Kidney epithelial cell (primary cell): ENCODE results near the gene MTF2. TPM values are rescaled to one million over a fixed set of nuclear protein-coding genes. Genes with fewer than 3 reads are reported as not detected.

Source experiments
- DNase-seq: peaks from one replicate; pipeline ENCODE4 v3.0.0-alpha.2; 2010; ENCODE audit warnings: low read depth
- H3K27me3 ChIP-seq: 2 replicates; pipeline ENCODE4 v1.6.0; 2011; ENCODE audit warnings: low read length; ENCODE audit not compliant: control insufficient read depth, insufficient read depth
- H3K36me3 ChIP-seq: 2 replicates; pipeline ENCODE4 v1.5.1; 2011; ENCODE audit warnings: low read length; ENCODE audit not compliant: control insufficient read depth, insufficient read depth
- H3K4me3 ChIP-seq: 2 replicates; pipeline ENCODE4 v1.5.1; 2011; ENCODE audit warnings: low read depth, mild to moderate bottlenecking, control low read depth, low read length
- total RNA-seq: library from RNA; depleted of rRNA; stranded (reverse); fragments of >200 nt; gene quantifications from 2 replicates; pipeline ENCODE4 v1.2.3, GENCODE V29; 2015
- TF ChIP-seq, protein P1 (sequence below): IDR thresholded peaks from 2 replicates; pipeline ENCODE4 v1.5.1; 2011; ENCODE audit warnings: mild to moderate bottlenecking, moderate library complexity, low read length, control low read depth, inconsistent platforms; ENCODE audit not compliant: insufficient read depth, poor library complexity, severe bottlenecking

Gene MTF2
- total RNA-seq, 1 donor from 2014 or later: 18.1 TPM

GRCh38 chr1:93113127-93113526 lies 34.0 kb downstream of the MTF2 start:
- Histone ChIP-seq H3K27me3 (no peaks in the 10 kb centered on the region), H3K36me3 (no peaks in the 10 kb centered on the region), H3K4me3 (no peak overlapping the region)
- DNase-seq: no peak
- TF ChIP-seq, protein P1, sequence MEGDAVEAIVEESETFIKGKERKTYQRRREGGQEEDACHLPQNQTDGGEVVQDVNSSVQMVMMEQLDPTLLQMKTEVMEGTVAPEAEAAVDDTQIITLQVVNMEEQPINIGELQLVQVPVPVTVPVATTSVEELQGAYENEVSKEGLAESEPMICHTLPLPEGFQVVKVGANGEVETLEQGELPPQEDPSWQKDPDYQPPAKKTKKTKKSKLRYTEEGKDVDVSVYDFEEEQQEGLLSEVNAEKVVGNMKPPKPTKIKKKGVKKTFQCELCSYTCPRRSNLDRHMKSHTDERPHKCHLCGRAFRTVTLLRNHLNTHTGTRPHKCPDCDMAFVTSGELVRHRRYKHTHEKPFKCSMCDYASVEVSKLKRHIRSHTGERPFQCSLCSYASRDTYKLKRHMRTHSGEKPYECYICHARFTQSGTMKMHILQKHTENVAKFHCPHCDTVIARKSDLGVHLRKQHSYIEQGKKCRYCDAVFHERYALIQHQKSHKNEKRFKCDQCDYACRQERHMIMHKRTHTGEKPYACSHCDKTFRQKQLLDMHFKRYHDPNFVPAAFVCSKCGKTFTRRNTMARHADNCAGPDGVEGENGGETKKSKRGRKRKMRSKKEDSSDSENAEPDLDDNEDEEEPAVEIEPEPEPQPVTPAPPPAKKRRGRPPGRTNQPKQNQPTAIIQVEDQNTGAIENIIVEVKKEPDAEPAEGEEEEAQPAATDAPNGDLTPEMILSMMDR: no peak

- no peaks in the 10 kb centered on the region for H3K36me3 ChIP-seq
- no peak overlapping the region for H3K4me3 ChIP-seq
Observed at GRCh38 chr1:93114391-93114790, 35.3 kb downstream of the MTF2 start.

GRCh38 chr1:93120614-93121013 lies 41.5 kb downstream of the MTF2 start:
- H3K36me3 ChIP-seq: no peaks in the 10 kb centered on the region
- H3K4me3 ChIP-seq: no peak overlapping the region
- DNase-seq: no peak
- H3K27me3 ChIP-seq: no peaks in the 10 kb centered on the region
- TF ChIP-seq, protein P1: no peak

More at GRCh38 chr1:93114391-93114790, 35.3 kb downstream of the MTF2 start:
- DNase-seq: no peak
- H3K27me3 ChIP-seq: no peaks in the 10 kb centered on the region
- TF ChIP-seq, protein P1: no peak

DNA sequence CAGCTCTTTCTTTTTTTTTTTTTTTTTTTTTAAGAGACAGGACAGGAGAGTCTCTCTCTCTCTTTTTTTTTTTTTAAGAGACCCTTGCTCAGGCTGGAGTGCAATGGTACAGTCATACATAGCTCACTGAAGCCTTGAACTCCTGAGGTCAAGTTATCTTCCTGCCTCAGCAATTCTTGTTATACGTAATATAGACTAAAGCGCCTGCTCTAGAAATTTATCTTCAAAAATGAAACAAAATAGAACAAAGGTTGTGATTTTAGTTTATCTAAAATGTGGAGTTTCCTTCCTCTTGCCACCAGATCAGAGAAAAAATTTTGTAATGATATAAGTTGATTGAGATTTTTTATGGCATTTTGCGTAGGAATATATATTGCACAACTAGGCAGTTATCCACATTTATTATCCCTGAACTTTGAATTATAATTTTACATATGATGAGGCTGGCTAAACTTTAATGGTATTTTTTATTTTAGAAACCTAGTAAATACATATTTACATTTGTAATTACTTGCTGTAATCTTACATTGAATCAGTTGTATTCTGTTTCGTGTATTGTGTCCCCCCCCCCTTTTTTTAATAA lies 44.2 kb downstream of the MTF2 start:
- Histone ChIP-seq H3K27me3 (no peaks in the 10 kb centered on the region), H3K36me3 (no peaks in the 10 kb centered on the region), H3K4me3 (no peak overlapping the region)
- TF ChIP-seq, protein P1: no peak
- DNase-seq: no peak

- H3K4me3 ChIP-seq: no peak overlapping the region
- no peaks in the 10 kb centered on the region for H3K27me3 ChIP-seq
- H3K36me3 ChIP-seq: no peaks in the 10 kb centered on the region
- no peak for DNase-seq
- TF ChIP-seq, protein P1: no peak
Observed at GRCh38 chr1:93124556-93125355, 45.7 kb downstream of the MTF2 start.
